Fibroblast of upper back skin (primary cell): ENCODE results near the gene IREB2.

Source experiments
- DNase-seq: peaks from one replicate; pipeline ENCODE4 v3.0.0-alpha.2; 2013

Gene IREB2

DNA sequence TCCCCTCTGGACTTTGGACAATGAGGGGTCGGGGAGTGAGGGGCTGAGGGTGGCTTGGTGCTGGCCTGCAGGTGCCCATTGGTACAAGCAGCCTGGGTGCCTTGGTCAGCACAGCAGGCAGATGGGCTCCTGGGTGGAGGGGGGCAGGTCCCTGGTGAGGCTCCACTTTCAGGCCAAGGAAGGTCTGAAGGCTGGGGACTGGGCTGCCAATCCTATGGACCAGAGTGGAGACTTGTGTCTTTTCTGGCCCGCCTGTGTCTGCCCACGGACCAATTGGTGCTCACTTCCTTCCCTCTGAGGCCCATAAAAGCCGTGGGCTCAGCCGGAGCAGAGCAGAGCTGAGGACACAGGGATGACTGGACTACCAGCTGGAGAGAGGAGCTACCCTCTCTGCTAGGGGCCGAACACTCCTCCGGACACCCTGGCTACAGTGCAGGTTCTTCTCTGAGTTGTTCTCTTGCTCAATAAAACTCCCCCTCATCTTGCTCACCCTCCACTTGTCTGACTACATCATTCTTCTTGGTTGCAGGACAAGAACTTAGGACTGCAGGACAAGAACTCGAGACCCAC, 31.9 kb upstream of the IREB2 start:
- DNase-seq = no peak

GRCh38 chr15:78407608-78408354, 30.2 kb upstream of the IREB2 start:
- DNase-seq = no peak

DNA sequence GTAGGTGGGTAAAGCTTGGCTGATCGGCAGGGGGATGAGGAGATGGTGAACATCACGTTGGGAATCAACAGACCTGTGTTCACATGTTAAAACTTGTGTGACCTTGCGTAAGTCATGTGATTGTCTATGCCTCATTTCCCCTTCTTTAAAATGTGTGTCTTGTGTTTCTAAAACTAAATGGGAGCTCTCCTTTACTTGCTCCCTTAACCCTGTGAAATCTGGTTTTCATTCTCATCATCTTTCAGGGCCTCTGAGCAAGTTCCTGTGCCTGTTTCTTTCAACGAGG, 29.7 kb upstream of the IREB2 start:
- DNase-seq = no peak

- DNase-seq = no peak
Observed at GRCh38 chr15:78408961-78409360, 29.1 kb upstream of the IREB2 start.

- DNase-seq = no peak
Observed at GRCh38 chr15:78411061-78411460, 27.0 kb upstream of the IREB2 start.

- DNase-seq = no peak
Observed at GRCh38 chr15:78414621-78415250, 23.3 kb upstream of the IREB2 start.

DNA sequence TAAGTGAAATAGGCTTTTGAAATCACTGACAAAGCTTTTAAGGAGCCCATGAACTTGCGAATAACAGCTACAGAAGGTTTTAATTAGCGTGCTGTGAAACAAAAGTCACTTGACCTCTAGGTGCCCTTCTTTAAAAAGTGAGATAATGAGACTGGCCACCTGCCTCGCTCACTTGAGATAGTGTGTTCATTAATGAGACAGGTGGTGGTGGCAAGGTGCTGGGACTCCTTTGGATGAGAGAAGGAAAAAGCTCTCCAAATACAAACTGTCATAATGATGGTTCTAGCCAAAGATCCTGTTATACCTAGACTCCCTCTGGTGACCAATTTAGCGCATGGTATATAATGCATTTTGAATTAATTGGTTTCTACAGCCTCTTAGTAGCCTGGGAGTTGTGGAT, 22.7 kb upstream of the IREB2 start:
- peak; percentile 38 for DNase-seq

DNA sequence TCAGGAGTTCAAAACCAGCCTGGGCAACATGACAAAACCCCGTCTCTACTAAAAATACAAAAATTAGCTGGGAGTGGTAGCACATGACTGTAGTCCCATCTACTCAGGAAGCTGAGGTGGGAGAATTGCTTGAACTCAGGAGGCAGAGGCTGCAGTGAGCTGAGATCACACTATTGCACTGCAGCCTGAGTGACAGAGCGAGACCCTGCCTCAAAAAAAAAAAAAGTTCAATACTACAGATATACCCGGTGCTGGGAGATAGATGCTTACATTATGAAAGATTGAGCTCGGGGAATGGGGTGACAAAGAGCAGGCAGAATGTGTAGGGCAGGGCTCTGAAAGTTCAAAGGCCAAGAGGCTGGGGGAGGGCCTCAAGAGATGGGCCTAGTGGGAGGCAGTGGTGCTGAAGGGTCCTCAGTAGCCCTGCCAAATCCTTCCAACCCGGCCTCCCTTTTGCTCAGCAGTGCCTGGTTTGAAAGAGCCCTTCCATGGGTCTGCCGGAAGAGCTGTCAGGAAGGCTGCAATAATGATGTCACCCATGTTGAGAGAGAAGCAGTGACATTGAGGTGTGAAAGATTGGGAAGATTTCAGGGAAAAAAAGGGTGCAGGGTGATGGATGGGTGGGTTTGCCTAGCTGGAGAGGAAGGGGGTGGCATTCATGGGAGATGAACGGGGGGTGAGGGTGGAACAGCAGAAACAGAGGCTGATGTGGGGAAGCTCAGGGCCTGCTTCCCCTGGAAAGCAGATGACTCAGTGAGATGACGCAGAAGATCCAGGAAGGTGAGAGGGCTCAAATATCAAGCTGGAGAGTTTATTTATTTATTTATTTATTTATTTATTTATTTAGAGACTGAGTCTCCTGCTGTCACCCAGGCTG, 20.0 kb upstream of the IREB2 start:
- DNase-seq = no peak

GRCh38 chr15:78418686-78419085, 19.3 kb upstream of the IREB2 start:
- no peak for DNase-seq

- no peak for DNase-seq
Observed at GRCh38 chr15:78419367-78419766, 18.6 kb upstream of the IREB2 start.

- DNase-seq = no peak
Observed at GRCh38 chr15:78420220-78420619, 17.8 kb upstream of the IREB2 start.

DNA sequence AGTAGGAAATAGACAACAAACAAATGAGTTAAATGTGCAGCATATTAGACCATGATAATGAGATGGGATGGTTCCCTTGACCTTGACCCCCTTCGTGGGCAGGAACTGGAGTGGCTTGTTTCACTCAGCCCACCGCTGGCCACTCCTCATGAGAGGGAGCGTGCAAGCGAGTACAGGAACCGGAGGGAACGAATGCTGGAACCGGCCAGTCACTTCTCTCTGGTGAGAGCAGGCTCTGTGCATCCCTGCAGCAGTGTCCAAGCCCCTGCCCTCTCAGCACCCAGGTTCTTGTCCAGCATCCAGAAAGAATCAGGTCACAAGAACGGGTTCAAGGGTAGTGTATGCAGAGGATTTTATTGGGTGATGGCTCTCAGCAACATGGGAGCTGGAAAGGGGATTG, 17.2 kb upstream of the IREB2 start:
- no peak for DNase-seq

DNA sequence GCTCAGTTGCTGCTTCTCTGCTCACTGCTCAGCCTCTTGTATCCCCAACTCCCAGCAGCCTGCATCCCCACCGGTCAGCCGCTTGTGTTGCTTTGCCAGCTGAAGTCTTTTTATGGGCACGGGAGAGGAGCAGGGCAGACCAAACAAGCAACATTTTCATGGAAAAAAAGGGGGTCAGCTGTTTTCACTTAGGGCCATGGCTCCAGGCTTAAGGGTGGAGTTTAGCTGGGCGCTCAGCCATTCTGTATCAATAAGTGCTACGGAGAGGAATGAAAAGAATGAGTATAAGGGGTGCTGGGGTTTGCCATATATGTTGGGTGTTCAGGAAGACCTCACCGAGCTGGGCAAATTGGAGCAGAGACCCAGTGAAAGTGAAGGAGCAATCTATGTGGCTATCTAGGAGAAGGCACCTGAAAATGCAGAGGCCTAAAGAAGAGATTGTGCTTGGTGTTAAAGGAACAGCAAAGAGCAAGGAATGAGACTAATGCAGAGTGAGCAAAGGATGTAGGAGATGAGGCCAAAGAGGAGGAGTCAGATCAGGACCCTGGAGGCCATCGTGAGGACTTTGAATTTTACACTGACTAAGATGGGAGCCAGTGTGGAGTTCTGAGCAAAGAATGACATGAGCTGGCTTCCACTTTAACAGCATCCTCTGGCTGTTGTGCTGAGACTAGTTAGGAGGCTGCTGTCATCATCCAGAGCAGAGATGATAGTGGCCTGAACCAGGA, 16.6 kb upstream of the IREB2 start:
- DNase-seq = peak; percentile 44

DNA sequence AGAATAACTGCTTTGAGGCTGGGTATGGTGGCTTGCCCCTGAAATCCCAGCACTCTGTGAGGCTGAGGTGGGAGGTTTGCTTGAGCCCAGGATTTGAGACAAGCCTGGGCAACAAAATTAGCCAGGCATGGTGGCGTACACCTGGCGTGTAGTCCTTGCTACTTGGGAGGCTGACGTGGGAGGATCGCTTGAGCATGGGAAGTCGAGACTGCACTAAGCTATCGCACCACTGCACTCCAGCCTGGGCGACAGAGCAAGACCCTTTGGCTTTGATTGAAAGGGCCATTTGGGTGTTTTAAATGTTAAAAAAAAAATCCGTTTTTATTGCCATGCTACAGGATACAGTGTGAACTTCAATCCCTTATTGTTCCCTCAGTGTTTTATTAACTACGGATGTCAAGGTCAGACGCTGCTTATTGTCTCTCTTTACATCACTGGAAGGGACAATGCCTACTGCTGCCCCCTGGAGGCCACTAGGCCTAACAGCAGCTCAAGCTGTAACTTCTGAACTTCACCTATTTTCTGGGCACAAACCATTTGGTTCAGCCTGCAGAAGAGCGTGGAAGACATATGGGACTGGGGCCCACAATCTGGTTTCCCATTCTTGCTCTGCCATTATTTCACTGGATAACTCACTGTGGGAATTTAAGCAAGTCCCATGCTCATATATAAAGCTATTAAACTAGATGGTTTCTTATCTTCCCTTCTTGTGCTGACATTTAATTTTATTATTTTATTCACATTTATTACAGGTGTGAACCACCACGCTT, 15.3 kb upstream of the IREB2 start:
- DNase-seq = peak; percentile 59

GRCh38 chr15:78424673-78425072, 13.3 kb upstream of the IREB2 start:
- no peak for DNase-seq

- DNase-seq = no peak
Observed at GRCh38 chr15:78425643-78426042, 12.4 kb upstream of the IREB2 start.

GRCh38 chr15:78426300-78426699, 11.7 kb upstream of the IREB2 start:
- no peak for DNase-seq

DNA sequence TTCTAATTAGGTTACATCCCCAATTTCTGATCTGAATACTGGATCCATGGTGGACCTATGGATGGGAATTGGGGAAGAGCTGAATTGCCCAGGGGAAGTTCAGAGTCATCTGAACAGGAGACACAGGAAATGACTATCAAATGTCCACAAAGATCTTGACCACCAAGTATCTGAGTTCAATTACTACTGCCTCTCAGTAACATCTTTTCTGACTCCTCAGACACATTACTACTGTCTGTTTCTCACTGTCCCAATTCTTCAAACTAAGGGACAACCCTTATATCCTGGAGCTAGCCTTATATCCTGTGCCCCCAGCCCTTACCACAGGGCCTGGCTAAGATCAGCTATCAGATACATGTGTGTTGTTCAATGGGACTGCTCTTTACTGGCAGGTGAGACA, 10.1 kb upstream of the IREB2 start:
- DNase-seq = no peak

DNA sequence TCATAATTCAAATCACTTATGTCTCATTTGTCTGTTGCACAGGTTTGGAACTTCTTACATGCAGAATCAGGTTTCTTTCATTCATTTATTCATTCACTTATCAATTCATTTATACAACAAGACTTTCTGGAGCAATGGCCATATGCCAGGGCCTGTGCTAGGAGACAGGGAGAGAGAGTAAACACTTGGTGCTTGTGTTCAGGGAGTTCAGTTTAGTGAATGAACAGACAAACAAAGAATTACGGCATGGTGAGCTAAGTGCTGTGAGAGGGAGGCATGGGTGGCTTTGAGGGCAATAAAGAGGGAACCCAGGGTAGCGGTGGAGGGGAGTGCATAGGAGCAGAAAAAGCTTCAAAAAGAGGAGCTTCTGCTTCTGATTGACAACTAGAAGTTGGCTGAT, 8.5 kb upstream of the IREB2 start:
- DNase-seq = no peak

DNA sequence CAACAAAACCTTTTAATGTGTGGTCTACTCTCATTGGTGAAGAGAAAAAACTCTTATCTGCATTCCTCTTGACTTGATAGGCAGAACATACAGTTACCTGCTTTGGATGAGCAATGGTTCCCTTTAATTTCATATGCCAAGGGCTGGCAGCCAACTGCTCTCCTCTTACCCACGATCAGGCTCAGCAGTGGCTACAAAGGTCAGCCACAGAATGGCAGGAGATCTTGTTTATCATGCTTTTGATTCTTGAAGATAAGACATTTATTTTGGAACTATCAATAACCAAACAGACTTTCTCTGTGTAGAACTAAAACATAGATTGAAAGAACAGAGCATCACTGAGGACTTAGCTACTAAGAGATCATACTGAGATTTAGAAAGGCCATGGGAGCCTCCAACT, 6.1 kb upstream of the IREB2 start:
- no peak for DNase-seq

- no peak for DNase-seq
Observed at GRCh38 chr15:78432664-78433063, 5.4 kb upstream of the IREB2 start.

GRCh38 chr15:78434134-78434533, 3.9 kb upstream of the IREB2 start:
- DNase-seq = no peak
